Measurements from ENCODE around the gene TPTE2.
"Not testable (repeated sequence)": the region's sequence is repeated elsewhere in the genome, so short reads cannot be mapped to it uniquely, and the experiment has no call there.

Gene TPTE2

DNA sequence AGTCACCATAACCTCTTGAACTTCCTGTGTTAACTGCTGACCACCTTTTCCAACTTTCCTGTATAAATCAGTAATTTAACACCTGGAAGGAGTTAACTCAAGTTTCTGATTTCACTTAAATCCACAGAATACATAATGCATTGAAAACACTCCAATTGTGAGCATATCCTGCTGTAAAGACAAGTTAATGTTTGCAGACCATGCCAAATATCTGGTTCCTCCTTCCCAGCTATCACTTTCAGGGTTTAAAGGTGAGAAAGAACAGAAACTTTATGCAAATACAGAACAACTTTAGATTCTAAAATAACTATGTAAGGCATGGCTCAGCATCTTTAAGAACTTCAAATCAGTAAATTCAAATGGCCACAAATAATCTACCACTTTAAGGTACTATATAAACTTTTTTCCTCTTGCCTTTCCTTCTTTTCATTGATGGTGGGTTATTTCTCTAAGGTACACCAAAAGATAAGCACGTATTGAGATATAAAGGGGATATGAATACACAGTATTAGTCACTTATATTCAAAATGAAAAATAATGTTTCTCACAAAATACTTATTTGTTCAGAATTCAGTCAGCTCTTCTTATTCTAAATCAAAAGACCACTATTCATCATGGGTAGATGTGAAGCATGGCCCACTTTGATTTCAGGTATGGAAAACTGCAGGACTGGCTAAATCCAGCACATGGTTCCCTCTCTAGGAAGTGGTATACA is 6.6 kb upstream of the TPTE2 start:
- no peak for DNase-seq

- peak; percentile 7 for DNase-seq
Observed at GRCh38 chr13:19561585-19561984, 253 bp upstream of the TPTE2 start.

DNA sequence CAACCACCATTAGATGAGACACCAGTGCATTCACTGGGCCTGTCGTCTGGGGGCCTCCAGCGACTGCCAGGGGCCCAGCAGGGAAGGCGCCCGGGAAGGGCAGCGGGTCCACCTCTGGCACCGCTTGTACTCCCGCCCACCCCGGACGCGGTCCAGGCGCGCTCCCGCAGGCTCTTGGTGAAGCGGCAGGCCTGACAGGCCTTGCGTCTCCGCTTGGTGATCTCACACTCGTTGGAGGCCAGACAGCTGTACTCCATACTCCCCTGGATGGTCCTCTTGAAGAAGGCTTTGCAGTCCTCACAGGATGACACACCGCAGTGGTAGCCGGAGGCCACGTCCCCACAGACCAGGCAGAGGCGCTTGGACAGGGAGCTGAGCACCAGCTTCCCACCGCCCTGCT is 660 bp downstream of the TPTE2 start:
- not testable (repeated sequence) for DNase-seq

- DNase-seq, result not testable (repeated sequence)
Observed at GRCh38 chr13:19559739-19560138, 1.6 kb downstream of the TPTE2 start.

GRCh38 chr13:19557287-19557686 is 4.0 kb downstream of the TPTE2 start:
- DNase-seq, result not testable (repeated sequence)

DNA sequence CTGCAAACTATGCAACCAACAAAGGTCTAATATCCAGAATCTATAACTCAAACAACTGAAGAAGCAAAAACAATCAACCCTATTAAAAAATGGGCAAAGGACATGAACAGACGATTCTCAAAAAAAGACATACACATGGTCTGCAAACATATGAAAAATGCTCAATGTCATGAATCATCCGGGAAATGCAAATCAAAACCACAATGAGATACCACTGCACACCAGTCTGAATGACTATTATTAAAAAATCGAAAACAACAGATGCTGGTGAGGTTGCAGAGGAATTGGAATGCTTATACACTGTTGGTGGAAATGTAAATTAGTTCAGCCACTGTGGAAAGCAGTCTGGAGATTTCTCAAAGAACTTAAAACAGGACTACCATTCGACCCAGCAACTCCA is 12.1 kb downstream of the TPTE2 start:
- not testable (repeated sequence) for DNase-seq

- DNase-seq, result not testable (repeated sequence)
Observed at GRCh38 chr13:19525634-19526033, 35.7 kb downstream of the TPTE2 start.

GRCh38 chr13:19519049-19519448 is 42.3 kb downstream of the TPTE2 start:
- no peak for DNase-seq

DNA sequence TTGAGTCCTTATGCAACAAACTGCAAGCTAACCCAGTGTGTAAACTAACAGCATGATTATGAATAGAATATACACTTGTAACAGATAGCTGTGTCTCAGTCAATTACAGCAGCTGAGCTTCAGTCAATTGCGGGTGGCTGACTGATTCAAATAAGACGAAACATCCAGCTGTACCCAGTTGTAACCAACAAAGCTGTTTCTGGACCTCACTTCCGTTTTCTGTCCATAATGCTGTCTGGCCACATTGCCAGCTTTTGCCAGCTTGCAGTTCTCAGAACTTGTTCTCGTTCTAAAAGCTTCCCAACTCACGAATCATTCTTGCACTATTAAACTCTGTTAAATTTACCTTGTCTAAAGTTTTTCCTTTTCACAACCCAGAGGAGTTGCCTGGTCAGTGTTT is 53.7 kb downstream of the TPTE2 start:
- not testable (repeated sequence) for DNase-seq

- not testable (repeated sequence) for DNase-seq
Observed at GRCh38 chr13:19460126-19460525, 101.2 kb downstream of the TPTE2 start.

GRCh38 chr13:19439056-19439686 is 122.2 kb downstream of the TPTE2 start:
- DNase-seq, result not testable (repeated sequence)

- not testable (repeated sequence) for DNase-seq
Observed at GRCh38 chr13:19437780-19438179, 123.6 kb downstream of the TPTE2 start.

- DNase-seq, result not testable (repeated sequence)
Observed at GRCh38 chr13:19422236-19422635, 139.1 kb downstream of the TPTE2 start.

DNA sequence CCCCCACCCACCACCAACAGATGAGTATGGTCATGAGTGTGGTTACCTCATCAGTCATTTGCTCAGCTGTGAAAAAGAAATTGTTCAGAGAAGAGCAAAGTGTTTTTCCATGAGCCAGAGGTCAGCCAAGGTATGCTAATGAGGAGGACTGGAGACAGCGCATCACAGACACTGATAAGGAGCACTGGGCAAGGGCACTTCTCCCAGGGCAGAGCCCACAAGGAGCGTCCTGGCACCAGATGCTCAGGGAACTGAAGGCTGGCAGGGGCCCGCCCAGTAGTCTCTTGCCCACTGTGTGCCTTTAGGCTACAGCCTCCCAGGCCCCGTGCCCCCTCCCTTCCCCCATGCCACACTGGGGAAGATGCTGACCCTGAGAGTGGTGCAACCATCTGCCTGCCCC is 148.8 kb downstream of the TPTE2 start:
- not testable (repeated sequence) for DNase-seq

GRCh38 chr13:19382746-19383511 is 178.4 kb downstream of the TPTE2 start:
- not testable (repeated sequence) for DNase-seq

GRCh38 chr13:19382111-19382510 is 179.2 kb downstream of the TPTE2 start:
- DNase-seq, result peak; percentile 12
